ENCODE measurements around the gene TIFAB.
A peak's percentile ranks its signal among the peaks of the same experiment; 100 is the strongest.

Gene TIFAB

GRCh38 chr5:135398160-135398854 lies 53.8 kb downstream of the TIFAB start:
- TF ChIP-seq SUZ12 (IDR thresholded peaks at IDR 0.05; ENCODE audit: extremely low read depth, insufficient read depth, insufficient read length): no peak
- no peak for TF ChIP-seq YY1 (IDR thresholded peaks at IDR 0.05; ENCODE audit: insufficient read depth, insufficient read length)
- Histone ChIP-seq H3K36me3 (ENCODE audit: insufficient read depth, insufficient read length, low read length) (peaks cover 11% of the 10 kb centered on the region), H3K4me3 (ENCODE audit: insufficient read length, low read depth) (peak overlapping the region; percentile 56), H3K4me1 (ENCODE audit: insufficient read depth, insufficient read length) (no peaks in the 10 kb centered on the region), H3K9me3 (ENCODE audit: insufficient read depth, low read length) (no peaks in the 10 kb centered on the region), H3K9ac (ENCODE audit: insufficient read length, low read depth) (peak overlapping the region; percentile 83), H3K27me3 (ENCODE audit: insufficient read depth, insufficient read length) (peaks cover 67% of the 10 kb centered on the region)
- DNase-seq (ENCODE audit: low read depth, low spot score): peak; percentile 11
